OCI-LY1 (cell line): ENCODE results near the gene EPB41L1.

Experiments used
- CTCF ChIP-seq: fragments of 200-600 bp; sonication (generic), shearing (Covaris generic); IDR thresholded peaks from 2 replicates; pipeline ENCODE4 v1.5.1; 2017; ENCODE audit warnings: mild to moderate bottlenecking, antibody characterized with exemption, low read length, moderate library complexity, mixed read lengths
- EZH2 ChIP-seq: fragments of 200-600 bp; sonication (generic), shearing (Covaris generic); IDR thresholded peaks from 2 replicates; pipeline ENCODE4 v1.8.0; 2017; ENCODE audit warnings: borderline replicate concordance, mixed run types, mild to moderate bottlenecking, antibody characterized with exemption, low read length, moderate library complexity, mixed read lengths

- no peak for TF ChIP-seq EZH2
- TF ChIP-seq CTCF, result no peak
These were observed 124.8 kb downstream of the EPB41L1 start for GRCh38 chr20:36279362-36279761.
